Measurements from ENCODE around the gene GLIS2.

The GLIS2 gene

GRCh38 chr16:4272114-4272956, 43.5 kb upstream of the GLIS2 start:
- DNase-seq (ENCODE audit: extremely low spot score): peak; percentile 66
- POLR2A ChIA-PET: interaction anchor here (0.6 to 2.1 kb wide), 5 partner anchors 15 to 434 kb away, joined by 4 to 8 read pairs (median 4); no protein-coding TSS in a partner anchor
- no peak for TF ChIP-seq CTCF (IDR thresholded peaks at IDR 0.05; ENCODE audit: control extremely low read depth, extremely low read depth, low read depth, missing control alignments)
- CTCF ChIA-PET: interaction anchor here (1.0 to 10.5 kb wide), 13 partner anchors 10 to 56 kb away, joined by 3 to 103 read pairs (median 10); no protein-coding TSS in a partner anchor

GRCh38 chr16:4273858-4274311, 42.0 kb upstream of the GLIS2 start:
- ChIA-PET CTCF (interaction anchor here (0.9 to 5.8 kb wide), 13 partner anchors 9 to 128 kb away, joined by 3 to 47 read pairs (median 6); partner anchors contain the start of gene GLIS2), POLR2A (interaction anchor here (2.1 kb wide), 1 partner anchor 20 kb away, joined by 8 read pairs; no protein-coding TSS in a partner anchor)
- peak; percentile 67 for DNase-seq (ENCODE audit: extremely low spot score)
- TF ChIP-seq CTCF (IDR thresholded peaks at IDR 0.05; ENCODE audit: control extremely low read depth, extremely low read depth, low read depth, missing control alignments): no peak

- ChIA-PET POLR2A (no interaction called here), CTCF (interaction anchor here (1.4 to 5.8 kb wide), 6 partner anchors 7 to 52 kb away, joined by 3 to 47 read pairs (median 14); no protein-coding TSS in a partner anchor)
- no peak for TF ChIP-seq CTCF (IDR thresholded peaks at IDR 0.05; ENCODE audit: control extremely low read depth, extremely low read depth, low read depth, missing control alignments)
- no peak for DNase-seq (ENCODE audit: extremely low spot score)
Observed at GRCh38 chr16:4275861-4276260, 40.0 kb upstream of the GLIS2 start.

- CTCF ChIA-PET: interaction anchor here (2.0 to 5.8 kb wide), 3 partner anchors 11 to 34 kb away, joined by 4 to 47 read pairs (median 15); no protein-coding TSS in a partner anchor
Observed at GRCh38 chr16:4277987-4278513, 37.8 kb upstream of the GLIS2 start.

GRCh38 chr16:4280625-4281024, 35.2 kb upstream of the GLIS2 start:
- POLR2A ChIA-PET: no interaction called here
- TF ChIP-seq CTCF (IDR thresholded peaks at IDR 0.05; ENCODE audit: control extremely low read depth, extremely low read depth, low read depth, missing control alignments): no peak
- DNase-seq (ENCODE audit: extremely low spot score): no peak
- CTCF ChIA-PET: no interaction called here

More at GRCh38 chr16:4277987-4278513, 37.8 kb upstream of the GLIS2 start:
- no peak for TF ChIP-seq CTCF (IDR thresholded peaks at IDR 0.05; ENCODE audit: control extremely low read depth, extremely low read depth, low read depth, missing control alignments)
- DNase-seq (ENCODE audit: extremely low spot score): no peak
- POLR2A ChIA-PET: no interaction called here

GRCh38 chr16:4283441-4283840, 32.4 kb upstream of the GLIS2 start:
- CTCF ChIA-PET: interaction anchor here (1.5 to 8.3 kb wide), 4 partner anchors 9 to 46 kb away, joined by 3 to 86 read pairs (median 12); partner anchors contain the start of gene TFAP4
- no peak for DNase-seq (ENCODE audit: extremely low spot score)
- POLR2A ChIA-PET: no interaction called here
- no peak for TF ChIP-seq CTCF (IDR thresholded peaks at IDR 0.05; ENCODE audit: control extremely low read depth, extremely low read depth, low read depth, missing control alignments)
